ENCODE data around the gene LUM.

DNA sequence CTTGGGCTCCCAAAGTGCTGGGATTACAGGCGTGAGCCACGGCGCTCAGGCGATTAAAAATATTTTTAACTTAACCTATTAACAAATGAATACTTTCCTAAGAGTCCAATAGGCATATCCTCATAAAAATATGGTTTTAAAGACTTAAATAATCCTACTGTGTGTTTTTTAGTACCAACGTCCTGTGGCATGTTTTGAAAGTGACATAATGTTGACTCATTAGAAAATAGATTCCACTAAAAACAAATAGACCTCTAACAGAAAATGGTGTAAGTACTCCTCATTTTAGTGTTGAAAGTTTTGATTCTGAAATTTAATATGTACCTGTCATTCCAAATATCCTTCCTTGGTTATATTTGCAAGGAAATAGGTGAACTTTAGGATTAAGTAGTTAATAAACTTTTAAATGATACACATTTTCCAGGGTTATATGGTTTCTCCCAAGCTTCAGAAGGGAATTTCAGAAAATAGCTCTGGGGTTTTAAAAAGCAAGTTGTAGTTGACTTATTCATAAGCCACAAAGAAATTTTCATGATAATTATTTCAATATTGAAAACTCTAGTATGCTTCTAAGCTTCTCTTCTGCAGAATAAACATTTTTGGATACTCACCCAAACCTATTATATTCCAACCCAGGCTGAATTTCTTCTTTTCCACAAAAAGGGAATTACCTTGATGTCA lies 12.1 kb upstream of the LUM start:
- TF ChIP-seq EZH2 (IDR thresholded peaks at IDR 0.05; ENCODE audit: low read length, missing control alignments): no peak
- TF ChIP-seq, protein P1, sequence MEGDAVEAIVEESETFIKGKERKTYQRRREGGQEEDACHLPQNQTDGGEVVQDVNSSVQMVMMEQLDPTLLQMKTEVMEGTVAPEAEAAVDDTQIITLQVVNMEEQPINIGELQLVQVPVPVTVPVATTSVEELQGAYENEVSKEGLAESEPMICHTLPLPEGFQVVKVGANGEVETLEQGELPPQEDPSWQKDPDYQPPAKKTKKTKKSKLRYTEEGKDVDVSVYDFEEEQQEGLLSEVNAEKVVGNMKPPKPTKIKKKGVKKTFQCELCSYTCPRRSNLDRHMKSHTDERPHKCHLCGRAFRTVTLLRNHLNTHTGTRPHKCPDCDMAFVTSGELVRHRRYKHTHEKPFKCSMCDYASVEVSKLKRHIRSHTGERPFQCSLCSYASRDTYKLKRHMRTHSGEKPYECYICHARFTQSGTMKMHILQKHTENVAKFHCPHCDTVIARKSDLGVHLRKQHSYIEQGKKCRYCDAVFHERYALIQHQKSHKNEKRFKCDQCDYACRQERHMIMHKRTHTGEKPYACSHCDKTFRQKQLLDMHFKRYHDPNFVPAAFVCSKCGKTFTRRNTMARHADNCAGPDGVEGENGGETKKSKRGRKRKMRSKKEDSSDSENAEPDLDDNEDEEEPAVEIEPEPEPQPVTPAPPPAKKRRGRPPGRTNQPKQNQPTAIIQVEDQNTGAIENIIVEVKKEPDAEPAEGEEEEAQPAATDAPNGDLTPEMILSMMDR (conservative IDR thresholded peaks at IDR 0.05 in 1 of 2, IDR thresholded peaks at IDR 0.05 in 1 of 2; ENCODE audit: low read depth in 1 of 2, low read length in 2 of 2): no peak

Measured in fibroblast of lung (primary cell).